H1 (cell line): ENCODE data around the gene RPSA. TPM values are rescaled to one million over a fixed set of nuclear protein-coding genes. Genes with fewer than 3 reads are reported as not detected.

Experiments used
- CTCF ChIA-PET: fragments of 300-600 bp; sonication (Branson Sonifier 250); formaldehyde crosslinking; loops from one replicate; lab custom pipeline; 2021; ENCODE audit not compliant: partially characterized antibody; lab: Charles Lee
- POLR2A ChIA-PET: fragments of 300-600 bp; sonication (Branson Sonifier 250); formaldehyde crosslinking; loops from one replicate; lab custom pipeline; 2021; ENCODE audit warnings: inconsistent platforms; ENCODE audit not compliant: partially characterized antibody; lab: Charles Lee
- DNase-seq, 2 experiments: peaks; one replicate each; pipeline versions ENCODE4 v3.0.0 to v3.0.0-alpha.2; 2010 to 2022; ENCODE audit warnings: low spot score in 2 of 2, low read depth in 1 of 2, mixed read lengths in 1 of 2
- FAIRE-seq: peaks from 2 replicates; lab custom pipeline; 2011; peaks lifted over from hg19 to GRCh38; lab: Jason Lieb, UNC
- H2AFZ ChIP-seq: 2 replicates; pipeline ENCODE4 v1.8.1; 2012; ENCODE audit warnings: low read length, inconsistent platforms
- H2AK5ac ChIP-seq: 2 replicates; pipeline ENCODE4 v1.6.1; 2013; ENCODE audit warnings: low read depth, low read length
- H2BK120ac ChIP-seq: replicated peaks from 2 replicates; pipeline ENCODE3; 2013; ENCODE audit warnings: low read depth, low read length, inconsistent platforms
- H2BK12ac ChIP-seq: 2 replicates; pipeline ENCODE4 v1.6.1; 2013; ENCODE audit warnings: low read depth, low read length
- H2BK15ac ChIP-seq: 2 replicates; pipeline ENCODE4 v1.6.1; 2013; ENCODE audit warnings: low read length
- H2BK20ac ChIP-seq: 2 replicates; pipeline ENCODE4 v1.6.1; 2013; ENCODE audit warnings: low read length
- H2BK5ac ChIP-seq: 2 replicates; pipeline ENCODE4 v1.6.1; 2013; ENCODE audit warnings: low read depth, low read length
- H3K14ac ChIP-seq: 2 replicates; pipeline ENCODE4 v1.6.1; 2013; ENCODE audit warnings: inconsistent platforms; ENCODE audit not compliant: insufficient read length
- H3K18ac ChIP-seq: 2 replicates; pipeline ENCODE4 v1.6.1; 2013; ENCODE audit warnings: low read length; ENCODE audit errors: extremely low read depth
- H3K23ac ChIP-seq: 2 replicates; pipeline ENCODE4 v1.6.1; 2013; ENCODE audit warnings: inconsistent platforms; ENCODE audit not compliant: insufficient read length
- H3K23me2 ChIP-seq: 2 replicates; pipeline ENCODE4 v1.6.1; 2013; ENCODE audit warnings: low read depth, low read length
- H3K27ac ChIP-seq: 2 replicates; pipeline ENCODE4 v1.6.1; 2011; ENCODE audit warnings: low read depth, low read length, inconsistent platforms
- H3K27me3 ChIP-seq, 4 experiments: replicated peaks in 1 of 4; 1 replicate in 1 of 4; 2 replicates in 3 of 4; pipeline versions ENCODE4 v1.6.1 to v1.8.1; 2011 to 2013; ENCODE audit warnings: low read length in 3 of 4, mild to moderate bottlenecking in 3 of 4, inconsistent platforms in 2 of 4, mixed read lengths in 2 of 4, moderate library complexity in 1 of 4; ENCODE audit not compliant: control insufficient read depth in 3 of 4, insufficient read depth in 3 of 4; ENCODE audit errors: extremely low read depth in 1 of 4
- H3K36me3 ChIP-seq, 4 experiments: 2 replicates each; pipeline versions ENCODE4 v1.6.1 to v1.8.1; 2011 to 2013; ENCODE audit warnings: mild to moderate bottlenecking in 4 of 4, low read length in 3 of 4, moderate library complexity in 2 of 4, control low read depth in 1 of 4, inconsistent platforms in 1 of 4; ENCODE audit not compliant: insufficient read depth in 4 of 4, control insufficient read depth in 2 of 4
- H3K4ac ChIP-seq: replicated peaks from 2 replicates; pipeline ENCODE3; 2013; ENCODE audit warnings: low read length, low read depth, mixed read lengths, inconsistent platforms; ENCODE audit not compliant: insufficient read length
- H3K4me1 ChIP-seq, 4 experiments: replicated peaks in 1 of 4; 1 replicate in 1 of 4; 2 replicates in 3 of 4; pipeline versions ENCODE4 v1.6.1 to v1.8.1; 2011 to 2013; ENCODE audit warnings: low read length in 3 of 4, inconsistent platforms in 2 of 4, mixed read lengths in 1 of 4; ENCODE audit not compliant: insufficient read depth in 4 of 4, control insufficient read depth in 3 of 4
- H3K4me2 ChIP-seq, 2 experiments: 2 replicates each; pipeline versions ENCODE4 v1.6.1 to v1.8.1; 2011 to 2013; ENCODE audit warnings: low read depth in 2 of 2, low read length in 2 of 2, control low read depth in 1 of 2, inconsistent platforms in 1 of 2, mild to moderate bottlenecking in 1 of 2; ENCODE audit not compliant: insufficient read depth in 1 of 2
- H3K4me3 ChIP-seq, 4 experiments: fragments of 200-600, 300-600 bp in 1 of 4; sonication (generic), shearing (Covaris generic), sonication (Bioruptor Twin) in 1 of 4; 2 replicates each; pipeline versions ENCODE4 v1.5.1 to v1.8.1; 2011 to 2016; ENCODE audit warnings: low read length in 4 of 4, low read depth in 3 of 4, control low read depth in 2 of 4, inconsistent platforms in 2 of 4, mild to moderate bottlenecking in 2 of 4, mixed read lengths in 1 of 4, moderate library complexity in 1 of 4; ENCODE audit not compliant: insufficient read depth in 2 of 4; ENCODE audit errors: extremely low read depth in 1 of 4
- H3K56ac ChIP-seq: replicated peaks from 2 replicates; pipeline ENCODE3; 2013; ENCODE audit warnings: low read depth, mild to moderate bottlenecking, mixed read lengths, low read length, inconsistent platforms; ENCODE audit not compliant: insufficient read length
- H3K79me1 ChIP-seq: 2 replicates; pipeline ENCODE4 v1.6.1; 2013; ENCODE audit warnings: low read depth, low read length, control low read depth
- H3K79me2 ChIP-seq, 2 experiments: 2 replicates each; pipeline versions ENCODE4 v1.6.1 to v1.8.1; 2012 to 2013; ENCODE audit warnings: low read length in 2 of 2, mild to moderate bottlenecking in 2 of 2, inconsistent platforms in 1 of 2; ENCODE audit not compliant: insufficient read depth in 2 of 2, control insufficient read depth in 1 of 2
- H3K9ac ChIP-seq, 4 experiments: replicated peaks in 1 of 4; 1 replicate in 1 of 4; 2 replicates in 3 of 4; pipeline versions ENCODE4 v1.6.1 to v1.8.1; 2011 to 2013; ENCODE audit warnings: low read depth in 3 of 4, low read length in 3 of 4, control low read depth in 2 of 4, mild to moderate bottlenecking in 2 of 4, moderate library complexity in 2 of 4, inconsistent platforms in 1 of 4; ENCODE audit errors: extremely low read depth in 1 of 4
- H3K9me3 ChIP-seq, 2 experiments: 2 replicates each; pipeline versions ENCODE4 v1.6.1 to v1.8.1; 2012 to 2013; ENCODE audit warnings: mild to moderate bottlenecking in 2 of 2, moderate library complexity in 2 of 2, control low read depth in 1 of 2, inconsistent platforms in 1 of 2, low read depth in 1 of 2, low read length in 1 of 2, mixed read lengths in 1 of 2; ENCODE audit not compliant: insufficient read depth in 2 of 2
- H4K20me1 ChIP-seq, 2 experiments: replicated peaks in 1 of 2; 2 replicates each; pipeline versions ENCODE3 to v1.8.1; 2011 to 2013; ENCODE audit warnings: inconsistent platforms in 2 of 2, low read length in 2 of 2, mild to moderate bottlenecking in 1 of 2; ENCODE audit not compliant: insufficient read depth in 2 of 2, control insufficient read depth in 1 of 2
- H4K5ac ChIP-seq: 2 replicates; pipeline ENCODE4 v1.6.1; 2013; ENCODE audit warnings: low read length, low read depth, mixed read lengths, inconsistent platforms; ENCODE audit not compliant: insufficient read length
- H4K8ac ChIP-seq: 2 replicates; pipeline ENCODE4 v1.8.0; 2013; ENCODE audit warnings: mild to moderate bottlenecking, moderate library complexity, low read length, inconsistent platforms; ENCODE audit not compliant: insufficient read depth; ENCODE audit errors: extremely low read depth
- H4K91ac ChIP-seq: replicated peaks from 2 replicates; pipeline ENCODE3; 2013; ENCODE audit warnings: low read length, mixed read lengths, inconsistent platforms; ENCODE audit not compliant: insufficient read length
- EP300 ChIP-seq, 2 experiments: IDR thresholded peaks; 1 replicate in 1 of 2; 2 replicates in 1 of 2; pipeline ENCODE4 v1.6.1; 2011 to 2012; ENCODE audit warnings: low read depth in 2 of 2, low read length in 2 of 2, mild to moderate bottlenecking in 2 of 2, borderline replicate concordance in 1 of 2, inconsistent platforms in 1 of 2, moderate library complexity in 1 of 2
- NRF1 ChIP-seq: IDR thresholded peaks from 2 replicates; pipeline ENCODE4 v1.6.1; 2011; ENCODE audit warnings: mild to moderate bottlenecking, low read depth, low read length, improper control_type of control experiment
- RAD21 ChIP-seq, 2 experiments: IDR thresholded peaks in 1 of 2; conservative IDR thresholded peaks in 1 of 2; 2 replicates each; pipeline ENCODE4 v1.6.1; 2011; ENCODE audit warnings: low read depth in 2 of 2, low read length in 2 of 2, improper control_type of control experiment in 1 of 2, inconsistent platforms in 1 of 2, mild to moderate bottlenecking in 1 of 2, moderate library complexity in 1 of 2
- WGBS, 2 experiments: shearing (Covaris generic) in 1 of 2; methylation state at CpG; one replicate each; pipeline versions ENCODE4 v1.1.6 to v1.1.7; 2013 to 2015; ENCODE audit warnings: low lambda C conversion rate in 2 of 2, mixed read lengths in 2 of 2, inconsistent platforms in 1 of 2, low coverage in 1 of 2, missing lambda C conversion rate in 1 of 2; ENCODE audit not compliant: insufficient replicate concordance in 2 of 2, insufficient coverage in 1 of 2, insufficient read length in 1 of 2; ENCODE audit errors: extremely low coverage in 1 of 2, missing lambda C conversion rate in 1 of 2; 5-methylcytosine and 5-hydroxymethylcytosine counted together
- polyA plus RNA-seq, 7 experiments: library from polyadenylated mRNA; depleted of rRNA in 3 of 7; stranded (reverse) in 5 of 7; unstranded in 2 of 7; fragments of >200 nt in 5 of 7; fragments of 200-250 nt in 2 of 7; gene quantifications; 1 replicate in 5 of 7; 2 replicates in 1 of 7; 4 replicates in 1 of 7; pipeline versions ENCODE4 v1.2.1 to v1.2.3, GENCODE V29; 2011 to 2013; ENCODE audit warnings: missing spikeins in 2 of 7, mixed read lengths in 2 of 7
- total RNA-seq: library from RNA; stranded (reverse); fragmentation: NEBNext Ultra II Directional; extraction: Animal tissue kit (Norgen Biotek cat#: 25700); gene quantifications from 2 replicates; pipeline ENCODE4 v1.2.1, GENCODE V29; 2021

The RPSA gene
- total and polyA plus RNA-seq, 2 of the 8 experiments (the other 6 are each of a cell fraction or from before 2014, with no cell fraction given) = 2,661 to 7,468 TPM

- no peak overlapping the region for H3K23ac ChIP-seq
- no peak overlapping the region for H2AFZ ChIP-seq
- H2BK15ac ChIP-seq = no peak overlapping the region
- no peaks in the 10 kb centered on the region for H4K20me1 ChIP-seq
- peaks cover 0 to 44% (median 23%) of the 10 kb centered on the region in 4 experiments; a peak in 7 of 8 replicates for H3K36me3 ChIP-seq
- CTCF ChIA-PET = interaction anchor here (0.6 to 3.4 kb wide), 5 partner anchors 10 to 72 kb away, joined by 3 to 10 read pairs (median 3); no protein-coding TSS in a partner anchor
- no peak overlapping the region for H3K27ac ChIP-seq
- 97% methylated on average over 4 of the region's 4 CpGs; no CpG with 5 or more reads in 1 of the 2 experiments for WGBS, 2 experiments
- no peak overlapping the region for H4K5ac ChIP-seq
- no peak for TF ChIP-seq NRF1
- TF ChIP-seq RAD21 (IDR thresholded peaks at IDR 0.05 in 1 of 2, conservative IDR thresholded peaks at IDR 0.05 in 1 of 2; ENCODE audit: low read depth in 2 of 2, low read length in 2 of 2) = 0 out of 4 replicates have a peak, but pooled peaks of 1 of the 2 experiments have one; percentile 7
- no peak for TF ChIP-seq EP300 (IDR thresholded peaks at IDR 0.05; ENCODE audit: borderline replicate concordance in 1 of 2, low read depth in 2 of 2, low read length in 2 of 2)
- H3K56ac ChIP-seq = no peak overlapping the region
- H2BK12ac ChIP-seq = no peak overlapping the region
- DNase-seq (no peak), FAIRE-seq (no peak)
- H3K79me1 ChIP-seq = no peaks in the 10 kb centered on the region
- POLR2A ChIA-PET = interaction anchor here (4.4 to 33.7 kb wide), 2 partner anchors 10 to 11 kb away, joined by 19 to 771 read pairs; partner anchors contain the start of gene RPSA
- no peaks in the 10 kb centered on the region for H3K79me2 ChIP-seq
- H3K23me2 ChIP-seq = no peaks in the 10 kb centered on the region
- H3K9me3 ChIP-seq = no peaks in the 10 kb centered on the region
- no peak overlapping the region for H2AK5ac ChIP-seq
- H2BK120ac ChIP-seq = no peak overlapping the region
- no peaks in the 10 kb centered on the region; a peak in 2 of 7 replicates for H3K4me1 ChIP-seq
- H3K18ac ChIP-seq = no peak overlapping the region
- H2BK5ac ChIP-seq = no peak overlapping the region
- H3K14ac ChIP-seq = no peak overlapping the region
- H3K27me3 ChIP-seq = no peaks in the 10 kb centered on the region
- H3K4me3 ChIP-seq = no peak overlapping the region
- H3K4ac ChIP-seq = no peak overlapping the region
- H4K8ac ChIP-seq = no peak overlapping the region
- no peak overlapping the region for H4K91ac ChIP-seq
- H3K9ac ChIP-seq = no peak overlapping the region; a peak in 1 of 7 replicates
- no peak overlapping the region for H3K4me2 ChIP-seq
- H2BK20ac ChIP-seq = no peak overlapping the region
Observed at GRCh38 chr3:39398700-39399099, 7.8 kb upstream of the RPSA start.
